ENCODE data around the gene SHD. TPM values are rescaled to one million over a fixed set of nuclear protein-coding genes. Genes with fewer than 3 reads are reported as not detected.

Gene SHD
- total and polyA plus RNA-seq, 2 of the 13 experiments (the other 11 are each of a cell fraction or from before 2014, with no cell fraction given) = 0.11 to 0.20 TPM

- TF ChIP-seq, protein P1, sequence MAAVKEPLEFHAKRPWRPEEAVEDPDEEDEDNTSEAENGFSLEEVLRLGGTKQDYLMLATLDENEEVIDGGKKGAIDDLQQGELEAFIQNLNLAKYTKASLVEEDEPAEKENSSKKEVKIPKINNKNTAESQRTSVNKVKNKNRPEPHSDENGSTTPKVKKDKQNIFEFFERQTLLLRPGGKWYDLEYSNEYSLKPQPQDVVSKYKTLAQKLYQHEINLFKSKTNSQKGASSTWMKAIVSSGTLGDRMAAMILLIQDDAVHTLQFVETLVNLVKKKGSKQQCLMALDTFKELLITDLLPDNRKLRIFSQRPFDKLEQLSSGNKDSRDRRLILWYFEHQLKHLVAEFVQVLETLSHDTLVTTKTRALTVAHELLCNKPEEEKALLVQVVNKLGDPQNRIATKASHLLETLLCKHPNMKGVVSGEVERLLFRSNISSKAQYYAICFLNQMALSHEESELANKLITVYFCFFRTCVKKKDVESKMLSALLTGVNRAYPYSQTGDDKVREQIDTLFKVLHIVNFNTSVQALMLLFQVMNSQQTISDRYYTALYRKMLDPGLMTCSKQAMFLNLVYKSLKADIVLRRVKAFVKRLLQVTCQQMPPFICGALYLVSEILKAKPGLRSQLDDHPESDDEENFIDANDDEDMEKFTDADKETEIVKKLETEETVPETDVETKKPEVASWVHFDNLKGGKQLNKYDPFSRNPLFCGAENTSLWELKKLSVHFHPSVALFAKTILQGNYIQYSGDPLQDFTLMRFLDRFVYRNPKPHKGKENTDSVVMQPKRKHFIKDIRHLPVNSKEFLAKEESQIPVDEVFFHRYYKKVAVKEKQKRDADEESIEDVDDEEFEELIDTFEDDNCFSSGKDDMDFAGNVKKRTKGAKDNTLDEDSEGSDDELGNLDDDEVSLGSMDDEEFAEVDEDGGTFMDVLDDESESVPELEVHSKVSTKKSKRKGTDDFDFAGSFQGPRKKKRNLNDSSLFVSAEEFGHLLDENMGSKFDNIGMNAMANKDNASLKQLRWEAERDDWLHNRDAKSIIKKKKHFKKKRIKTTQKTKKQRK (IDR thresholded peaks at IDR 0.05; ENCODE audit: low read length) = no peak
- TF ChIP-seq ATF7-NPFF (CRISPR knock-in tag; IDR thresholded peaks at IDR 0.05; ENCODE audit: low read depth) (no peak), MTA1 (CRISPR knock-in tag; IDR thresholded peaks at IDR 0.05; ENCODE audit: borderline replicate concordance) (peak; percentile 45; the same call in 1 of the 2 replicates), ZNF30 (CRISPR knock-in tag; IDR thresholded peaks at IDR 0.05) (no peak), KDM2A (CRISPR knock-in tag; IDR thresholded peaks at IDR 0.05; ENCODE audit: borderline replicate concordance, low read depth) (no peak), ZMYM2 (CRISPR knock-in tag; IDR thresholded peaks at IDR 0.05) (peak; percentile 94), GATAD1 (CRISPR knock-in tag; IDR thresholded peaks at IDR 0.05) (peak; percentile 38; the same call in 1 of the 2 replicates), SALL1 (CRISPR knock-in tag; IDR thresholded peaks at IDR 0.05) (no peak), AHR (CRISPR knock-in tag; IDR thresholded peaks at IDR 0.05) (peak; percentile 47; the same call in 1 of the 2 replicates), STAT6 (CRISPR knock-in tag; IDR thresholded peaks at IDR 0.05; ENCODE audit: borderline replicate concordance) (no peak), ZNF75D (CRISPR knock-in tag; IDR thresholded peaks at IDR 0.05; ENCODE audit: borderline replicate concordance) (no peak), ZBTB7A (CRISPR knock-in tag; IDR thresholded peaks at IDR 0.05) (no peak), ZSCAN21 (CRISPR knock-in tag; IDR thresholded peaks at IDR 0.05; ENCODE audit: borderline replicate concordance) (no peak), ZNF761 (CRISPR knock-in tag; conservative IDR thresholded peaks at IDR 0.05) (no peak), PCBP2 (optimal IDR thresholded peaks at IDR 0.05; ENCODE audit: low read depth, low read length, poor library complexity, severe bottlenecking) (no peak), HOXD1 (CRISPR knock-in tag; IDR thresholded peaks at IDR 0.05) (no peak), MED1 (CRISPR knock-in tag; IDR thresholded peaks at IDR 0.05) (0 out of 2 replicates have a peak, but pooled peaks have one; percentile 30), KDM5B (CRISPR knock-in tag; IDR thresholded peaks at IDR 0.05; ENCODE audit: borderline replicate concordance) (peak; percentile 35; the same call in 1 of the 2 replicates), YEATS2 (CRISPR knock-in tag; IDR thresholded peaks at IDR 0.05; ENCODE audit: borderline replicate concordance) (no peak), MBNL3 (CRISPR knock-in tag; conservative IDR thresholded peaks at IDR 0.05) (no peak)
- TF ChIP-seq, protein P2, sequence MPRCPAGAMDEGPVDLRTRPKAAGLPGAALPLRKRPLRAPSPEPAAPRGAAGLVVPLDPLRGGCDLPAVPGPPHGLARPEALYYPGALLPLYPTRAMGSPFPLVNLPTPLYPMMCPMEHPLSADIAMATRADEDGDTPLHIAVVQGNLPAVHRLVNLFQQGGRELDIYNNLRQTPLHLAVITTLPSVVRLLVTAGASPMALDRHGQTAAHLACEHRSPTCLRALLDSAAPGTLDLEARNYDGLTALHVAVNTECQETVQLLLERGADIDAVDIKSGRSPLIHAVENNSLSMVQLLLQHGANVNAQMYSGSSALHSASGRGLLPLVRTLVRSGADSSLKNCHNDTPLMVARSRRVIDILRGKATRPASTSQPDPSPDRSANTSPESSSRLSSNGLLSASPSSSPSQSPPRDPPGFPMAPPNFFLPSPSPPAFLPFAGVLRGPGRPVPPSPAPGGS (CRISPR knock-in tag; IDR thresholded peaks at IDR 0.05) = no peak
- TF ChIP-seq, protein P3, sequence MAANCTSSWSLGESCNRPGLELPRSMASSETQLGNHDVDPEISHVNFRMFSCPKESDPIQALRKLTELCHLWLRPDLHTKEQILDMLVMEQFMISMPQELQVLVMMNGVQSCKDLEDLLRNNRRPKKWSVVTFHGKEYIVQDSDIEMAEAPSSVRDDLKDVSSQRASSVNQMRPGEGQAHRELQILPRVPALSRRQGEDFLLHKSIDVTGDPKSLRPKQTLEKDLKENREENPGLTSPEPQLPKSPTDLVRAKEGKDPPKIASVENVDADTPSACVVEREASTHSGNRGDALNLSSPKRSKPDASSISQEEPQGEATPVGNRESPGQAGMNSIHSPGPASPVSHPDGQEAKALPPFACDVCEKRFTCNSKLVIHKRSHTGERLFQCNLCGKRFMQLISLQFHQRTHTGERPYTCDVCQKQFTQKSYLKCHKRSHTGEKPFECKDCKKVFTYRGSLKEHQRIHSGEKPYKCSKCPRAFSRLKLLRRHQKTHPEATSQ (CRISPR knock-in tag; IDR thresholded peaks at IDR 0.05; ENCODE audit: borderline replicate concordance) = no peak
Measured at GRCh38 chr19:4233282-4233853, 45.7 kb upstream of the SHD start (continued).
